HL-60 (cell line): Measurements from ENCODE around the gene ZFAND4.
A peak's percentile ranks its signal among the peaks of the same experiment; 100 is the strongest.
"Not testable (repeated sequence)": the region's sequence is repeated elsewhere in the genome, so short reads cannot be mapped to it uniquely, and the experiment has no call there.

ENCODE experiments used
- DNase-seq, 2 experiments: peaks; one replicate each; pipeline ENCODE4 v3.0.0-alpha.2; 2010 to 2020; ENCODE audit warnings: low read depth in 1 of 2, low spot score in 1 of 2
- H3K27ac ChIP-seq: fragments of 250-450 bp; sonication (Bioruptor Pico); replicated peaks from 2 replicates; pipeline ENCODE4 v1.5.1; 2020; ENCODE audit warnings: mild to moderate bottlenecking, moderate library complexity
- H3K27me3 ChIP-seq: fragments of 250-450 bp; sonication (Bioruptor Pico); 2 replicates; pipeline ENCODE4 v1.5.1; 2021; ENCODE audit warnings: mild to moderate bottlenecking, moderate library complexity; ENCODE audit not compliant: insufficient read depth, poor library complexity, severe bottlenecking
- H3K4me3 ChIP-seq: replicated peaks from 2 replicates; pipeline ENCODE4 v1.5.1; 2011; ENCODE audit warnings: mild to moderate bottlenecking, control low read depth, low read length; ENCODE audit not compliant: insufficient read depth
- GABPA ChIP-seq: IDR thresholded peaks from 2 replicates; pipeline ENCODE4 v1.6.1; 2012; ENCODE audit warnings: low read depth
- POLR2AphosphoS5 ChIP-seq: IDR thresholded peaks from 2 replicates; pipeline ENCODE4 v1.6.1; 2012; ENCODE audit warnings: low read depth
- REST ChIP-seq: IDR thresholded peaks from 2 replicates; pipeline ENCODE4 v1.6.1; 2012; ENCODE audit warnings: low read depth; ENCODE audit not compliant: insufficient replicate concordance
- SPI1 ChIP-seq: IDR thresholded peaks from 2 replicates; pipeline ENCODE4 v1.6.1; 2012; ENCODE audit warnings: low read depth, mild to moderate bottlenecking, borderline replicate concordance
- long read RNA-seq: library from polyadenylated mRNA; unstranded; transcript quantifications from one replicate; pipeline ENCODE4 v2.0.0, GENCODE V29; 2020
- TF ChIP-seq, protein P1 (sequence below): IDR thresholded peaks from one replicate; pipeline ENCODE4 v1.5.1; 2011; ENCODE audit warnings: low read length, control low read depth, inconsistent platforms; ENCODE audit not compliant: insufficient read depth

Gene ZFAND4
- long read RNA-seq: 0 reads

DNA sequence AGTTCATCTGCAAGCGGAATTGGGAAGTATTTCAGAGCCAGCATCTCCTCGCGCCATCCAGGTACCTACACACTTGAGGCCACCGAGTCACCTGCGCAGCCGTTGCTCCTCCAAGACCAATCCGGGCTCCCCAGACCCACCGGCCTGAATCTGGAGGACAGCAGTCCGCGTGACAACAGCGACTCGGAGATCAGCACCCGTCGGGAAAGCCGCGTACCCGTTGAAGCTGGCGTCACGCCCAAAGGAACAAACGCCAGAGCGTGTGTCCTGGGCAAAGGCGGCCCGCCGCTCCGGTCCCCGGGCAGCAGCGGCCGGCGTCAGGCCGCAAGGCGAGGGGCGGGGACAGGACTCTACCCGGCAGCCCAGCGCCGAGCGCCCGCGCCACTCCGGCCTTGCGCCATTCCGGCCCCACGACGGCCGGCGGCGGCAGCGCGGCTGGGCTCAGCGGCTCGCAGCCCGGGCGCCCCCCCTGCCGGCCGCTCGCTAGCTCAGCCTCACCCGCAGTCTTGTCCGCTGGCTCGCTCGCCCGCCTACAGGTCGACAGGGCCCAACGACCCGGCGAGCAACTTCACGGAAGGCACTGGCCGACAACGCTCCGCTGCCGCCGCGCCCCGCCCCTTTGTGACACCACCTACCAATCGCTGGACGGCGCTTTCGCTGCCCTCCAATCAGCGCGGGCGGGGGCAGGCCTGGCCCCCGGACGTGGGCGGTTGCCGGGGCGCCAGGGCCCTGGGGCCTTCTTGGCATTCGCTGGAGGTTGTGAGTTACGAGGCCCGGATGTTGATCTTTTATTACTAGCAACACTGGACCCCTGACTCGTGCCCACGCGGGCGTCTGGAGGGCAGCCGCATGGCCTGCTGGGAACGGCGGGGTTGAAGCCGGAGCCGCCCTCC, at the start of gene ZFAND4:
Gene ZFAND4, minus strand, starts transcription at position 592 of the 893 bp plus-strand sequence. CDS start 9,047 bp downstream, outside the sequence.
- peak; percentile 88 to 95 for DNase-seq

DNA sequence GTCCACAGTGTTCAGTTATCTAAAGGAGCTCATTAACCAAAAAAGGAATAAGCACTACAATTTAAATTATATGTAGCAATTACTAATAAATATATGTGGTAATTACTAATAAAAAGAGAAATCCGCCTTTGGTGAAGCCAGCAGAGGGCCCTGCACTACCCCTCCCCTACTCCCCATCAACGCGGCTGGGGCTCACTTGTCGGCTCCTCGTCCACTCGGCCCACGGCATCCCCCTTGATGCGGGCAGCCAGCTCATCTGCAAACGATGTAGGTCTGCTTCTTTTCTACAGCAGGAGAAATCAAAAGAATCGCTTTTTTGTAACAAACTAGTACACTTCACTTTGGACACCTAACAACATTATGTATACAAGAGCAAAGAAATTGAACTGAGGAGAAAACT, 48.9 kb upstream of the ZFAND4 start:
- not testable (repeated sequence) for H3K4me3 ChIP-seq, DNase-seq, H3K27ac ChIP-seq, H3K27me3 ChIP-seq

More for the DNA sequence above, at the start of gene ZFAND4:
- peak within 1 kb of the TSS; percentile 69 for H3K4me3 ChIP-seq
- H3K27ac ChIP-seq: peak within 1 kb of the TSS; percentile 53
- TF ChIP-seq REST (no peak), POLR2AphosphoS5 (peak; percentile 12; the same call in 1 of the 2 replicates)
- no peaks in the 10 kb centered on the region for H3K27me3 ChIP-seq

DNA sequence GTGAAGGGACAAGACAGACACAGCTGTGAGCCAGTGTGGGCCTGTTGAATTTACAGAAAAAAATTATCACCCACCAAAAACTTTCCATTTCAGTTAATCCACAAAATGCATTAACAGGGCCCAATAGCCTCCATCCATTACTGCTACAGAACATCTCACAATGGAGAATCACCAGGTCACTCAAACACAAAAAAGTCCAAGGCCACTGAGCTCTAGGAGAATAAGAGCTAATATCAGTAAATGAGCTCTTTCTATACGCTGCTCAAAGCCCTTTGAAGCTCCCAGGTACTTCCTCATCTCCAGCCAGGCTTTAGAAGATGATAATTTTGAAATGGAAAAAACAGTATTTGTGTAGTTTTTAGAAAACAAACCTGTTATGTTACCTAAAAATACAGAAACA, 45.1 kb upstream of the ZFAND4 start:
- not testable (repeated sequence) for DNase-seq, H3K27ac ChIP-seq, H3K4me3 ChIP-seq, H3K27me3 ChIP-seq

GRCh38 chr10:45717053-45717452, 44.5 kb upstream of the ZFAND4 start:
- not testable (repeated sequence) for DNase-seq, H3K4me3 ChIP-seq, H3K27ac ChIP-seq, H3K27me3 ChIP-seq

DNA sequence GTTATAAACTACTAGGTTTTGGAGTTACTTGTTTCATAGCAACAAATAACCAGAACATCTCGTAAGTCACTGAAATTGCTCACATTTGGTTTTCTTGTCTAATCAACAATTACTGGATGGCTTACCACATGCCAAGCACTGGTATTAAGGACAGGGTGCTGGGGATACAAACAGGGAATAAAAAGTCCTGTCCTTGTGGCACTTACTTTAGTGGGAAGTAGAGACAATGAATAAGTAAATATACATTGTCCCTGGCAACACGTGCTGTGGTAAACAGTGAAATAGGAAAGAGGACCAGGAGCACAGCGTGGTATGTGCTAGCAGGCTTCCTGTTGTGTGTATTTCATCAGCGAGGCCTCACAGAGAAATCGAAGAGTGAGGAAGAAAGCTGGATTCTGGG, 38.7 kb upstream of the ZFAND4 start:
- H3K4me3 ChIP-seq, H3K27me3 ChIP-seq, DNase-seq: not testable (repeated sequence)
- peak overlapping the region; percentile 51 for H3K27ac ChIP-seq

DNA sequence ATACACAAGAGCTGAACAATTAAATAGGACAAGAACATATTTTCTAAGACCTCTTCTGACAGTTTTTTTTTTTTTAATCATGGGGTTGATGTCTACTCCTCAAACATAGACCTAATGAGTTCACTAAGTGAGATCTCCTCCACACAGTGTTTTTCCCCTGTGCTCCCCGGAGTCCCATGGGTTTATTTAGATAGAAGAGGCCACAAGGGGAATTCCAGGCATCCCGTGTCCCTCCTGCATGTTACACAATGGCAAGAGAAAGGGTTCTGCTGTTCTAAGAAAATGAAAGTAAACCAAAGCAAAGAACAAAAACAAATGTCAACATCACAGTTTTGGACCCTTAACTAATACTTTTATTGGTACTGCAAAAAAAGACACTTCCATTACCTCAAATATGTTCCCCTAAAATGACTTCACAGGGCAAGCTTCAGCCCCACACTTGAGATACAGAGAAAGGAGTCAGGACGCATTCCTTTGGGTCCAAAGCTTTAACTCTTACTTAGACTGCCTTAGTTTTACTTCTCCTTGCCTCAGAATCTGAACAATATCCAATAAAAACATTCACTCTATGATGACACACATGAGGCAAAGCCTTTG, 37.7 kb upstream of the ZFAND4 start:
- not testable (repeated sequence) for DNase-seq, H3K4me3 ChIP-seq, H3K27me3 ChIP-seq, H3K27ac ChIP-seq

DNA sequence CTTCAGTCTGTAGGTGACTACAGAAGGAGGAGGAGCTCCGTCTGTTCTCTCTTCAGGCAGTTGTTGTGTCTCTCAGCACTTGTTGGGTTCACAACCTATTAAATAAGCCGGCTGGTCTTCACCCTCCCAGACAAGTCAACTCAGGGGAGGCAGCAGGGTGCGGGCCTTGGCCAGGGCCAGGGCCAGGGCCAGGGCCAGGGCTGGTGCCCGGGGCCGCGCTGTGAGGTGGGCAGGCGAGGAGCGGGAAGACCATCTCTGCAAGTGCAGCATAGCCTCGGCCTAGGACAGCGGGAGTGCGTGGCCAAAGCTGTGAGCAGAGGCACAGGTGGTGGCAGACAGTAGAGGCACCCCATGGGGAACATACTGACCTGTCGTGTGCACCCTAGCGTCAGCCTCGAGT, 5.9 kb upstream of the ZFAND4 start:
- H3K27ac ChIP-seq, H3K4me3 ChIP-seq, DNase-seq, H3K27me3 ChIP-seq: not testable (repeated sequence)

- H3K27ac ChIP-seq: no peak overlapping the region
- DNase-seq: no peak
- no peaks in the 10 kb centered on the region for H3K27me3 ChIP-seq
- H3K4me3 ChIP-seq: no peak overlapping the region
- no peak for TF ChIP-seq POLR2AphosphoS5
- TF ChIP-seq SPI1: no peak
- TF ChIP-seq, protein P1, sequence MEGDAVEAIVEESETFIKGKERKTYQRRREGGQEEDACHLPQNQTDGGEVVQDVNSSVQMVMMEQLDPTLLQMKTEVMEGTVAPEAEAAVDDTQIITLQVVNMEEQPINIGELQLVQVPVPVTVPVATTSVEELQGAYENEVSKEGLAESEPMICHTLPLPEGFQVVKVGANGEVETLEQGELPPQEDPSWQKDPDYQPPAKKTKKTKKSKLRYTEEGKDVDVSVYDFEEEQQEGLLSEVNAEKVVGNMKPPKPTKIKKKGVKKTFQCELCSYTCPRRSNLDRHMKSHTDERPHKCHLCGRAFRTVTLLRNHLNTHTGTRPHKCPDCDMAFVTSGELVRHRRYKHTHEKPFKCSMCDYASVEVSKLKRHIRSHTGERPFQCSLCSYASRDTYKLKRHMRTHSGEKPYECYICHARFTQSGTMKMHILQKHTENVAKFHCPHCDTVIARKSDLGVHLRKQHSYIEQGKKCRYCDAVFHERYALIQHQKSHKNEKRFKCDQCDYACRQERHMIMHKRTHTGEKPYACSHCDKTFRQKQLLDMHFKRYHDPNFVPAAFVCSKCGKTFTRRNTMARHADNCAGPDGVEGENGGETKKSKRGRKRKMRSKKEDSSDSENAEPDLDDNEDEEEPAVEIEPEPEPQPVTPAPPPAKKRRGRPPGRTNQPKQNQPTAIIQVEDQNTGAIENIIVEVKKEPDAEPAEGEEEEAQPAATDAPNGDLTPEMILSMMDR: no peak
- TF ChIP-seq GABPA: no peak
- no peak for TF ChIP-seq REST
Measured at GRCh38 chr10:45675388-45675787, 2.8 kb upstream of the ZFAND4 start.
